ENCODE measurements around the gene SMAD2.
A peak's percentile ranks its signal among the peaks of the same experiment; 100 is the strongest.
"Not testable (repeated sequence)": the region's sequence is repeated elsewhere in the genome, so short reads cannot be mapped to it uniquely, and the experiment has no call there.

SMAD2 gene

DNA sequence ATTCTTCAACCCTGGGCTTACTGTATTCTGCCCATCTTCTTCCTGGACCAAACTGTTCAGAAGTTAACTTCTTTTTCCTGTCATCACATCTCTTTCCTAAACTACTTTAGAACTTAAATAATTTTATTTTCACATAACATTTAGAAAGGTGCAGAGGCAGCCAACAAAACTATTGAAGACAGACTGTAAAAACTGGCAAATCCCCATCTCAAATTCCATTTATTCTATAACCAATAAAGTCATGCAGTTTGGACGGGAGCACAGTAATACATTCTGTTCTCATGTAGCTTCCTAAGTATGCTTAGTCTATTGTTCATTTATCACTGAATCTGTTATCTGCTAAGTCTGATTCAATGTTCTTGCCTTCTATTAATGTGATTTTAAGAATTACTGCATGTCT is 99.1 kb downstream of the SMAD2 start:
- no peak for DNase-seq

DNA sequence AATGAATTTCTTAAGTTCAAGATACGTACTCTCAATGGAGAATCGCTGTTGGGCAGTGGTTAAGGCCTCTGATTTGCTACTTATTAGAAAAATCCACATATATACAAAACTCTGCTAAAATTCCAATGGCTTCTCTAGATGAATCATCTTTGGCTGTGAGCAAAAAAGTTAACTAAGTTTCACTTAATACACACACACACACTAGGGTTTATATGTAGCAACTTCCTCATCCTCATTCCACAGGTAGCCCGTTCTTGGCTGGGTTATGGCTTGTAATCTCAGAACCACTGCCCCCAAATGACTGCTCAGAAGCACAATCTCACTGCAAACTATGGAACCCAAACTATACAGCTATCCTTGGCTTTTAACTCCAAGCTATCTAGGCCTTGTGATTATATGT is 99.7 kb downstream of the SMAD2 start:
- DNase-seq = no peak

- DNase-seq = no peak
Measured at GRCh38 chr18:47829831-47830230, 100.6 kb downstream of the SMAD2 start.

DNA sequence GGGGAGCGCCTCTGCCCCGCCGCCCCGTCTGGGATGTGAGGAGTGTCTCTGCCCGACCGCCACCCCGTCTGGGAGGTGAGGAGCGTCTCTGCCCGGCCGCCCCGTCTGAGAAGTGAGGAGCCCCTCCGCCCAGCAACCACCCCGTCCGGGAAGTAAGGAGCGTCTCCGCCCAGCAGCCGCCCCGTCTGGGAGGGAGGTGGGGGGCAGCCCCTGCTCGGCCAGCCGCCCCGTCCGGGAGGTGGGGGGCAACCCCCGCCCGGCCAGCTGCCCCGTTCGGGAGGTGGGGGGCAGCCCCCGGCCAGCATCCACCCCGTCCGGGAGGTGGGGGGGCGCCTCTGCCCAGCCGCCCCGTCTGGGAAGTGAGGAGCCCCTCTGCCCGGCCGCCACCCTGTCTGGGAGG is 102.4 kb downstream of the SMAD2 start:
- not testable (repeated sequence) for DNase-seq

DNA sequence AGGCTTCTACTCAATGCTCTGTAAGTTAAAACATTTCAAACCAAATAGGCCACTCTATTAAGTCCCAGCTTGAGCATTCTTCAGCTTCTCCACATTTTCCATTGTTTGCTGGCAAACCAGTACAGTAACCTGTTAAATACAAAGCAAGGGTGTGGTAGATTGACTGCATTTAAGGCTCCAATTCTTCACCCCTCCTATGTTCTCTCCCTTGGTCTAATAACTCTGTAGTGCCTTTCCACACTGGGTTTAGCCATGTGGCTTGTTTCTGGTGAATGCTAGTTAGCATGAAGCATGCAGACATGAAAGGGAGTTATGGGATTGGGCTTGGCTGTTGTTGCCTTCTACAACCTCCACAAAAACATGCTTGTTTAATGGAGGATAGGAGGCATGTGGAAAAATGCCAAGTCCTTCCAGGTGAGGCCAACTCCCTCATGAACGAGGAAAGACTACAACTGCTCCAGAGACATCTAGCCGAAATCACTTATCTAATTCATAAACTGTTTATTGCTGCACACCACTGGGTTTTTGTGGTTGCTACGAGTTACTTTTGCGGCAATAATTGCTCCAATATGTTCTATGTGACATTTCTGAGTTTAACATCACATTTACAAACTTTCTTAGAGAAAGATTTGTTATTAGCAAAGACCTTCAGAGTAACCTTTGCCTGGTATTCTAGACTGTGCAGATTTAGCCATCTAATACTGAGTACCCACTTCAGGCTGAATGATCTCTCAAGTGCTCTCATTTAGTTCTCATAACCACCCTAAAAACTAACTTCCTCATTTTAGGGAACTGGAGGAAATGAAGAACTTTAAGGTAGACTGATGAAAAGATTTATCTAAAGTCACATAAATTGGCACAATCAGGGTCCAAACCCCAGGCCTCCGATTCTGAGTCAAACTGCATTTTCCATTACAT is 104.0 kb downstream of the SMAD2 start:
- DNase-seq = no peak

DNA sequence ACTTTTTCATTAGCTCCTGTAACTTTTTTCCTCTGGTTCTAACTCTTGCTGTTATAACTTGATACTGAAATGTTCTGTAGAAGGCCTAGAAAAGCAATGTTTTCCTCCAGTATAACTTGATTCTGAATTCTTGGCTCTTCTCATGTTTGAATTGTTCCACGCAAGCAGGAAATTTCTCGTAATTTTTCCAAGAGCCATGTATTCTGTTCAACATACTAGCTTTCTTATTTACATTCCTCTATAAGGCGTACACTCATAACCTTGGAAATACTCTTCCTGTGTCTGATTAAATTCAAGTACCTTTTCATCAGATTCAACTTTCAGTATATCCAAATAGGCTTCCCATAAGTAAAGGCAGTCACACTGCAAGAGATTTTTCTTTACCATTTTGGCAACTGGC is 109.1 kb downstream of the SMAD2 start:
- DNase-seq = no peak

DNA sequence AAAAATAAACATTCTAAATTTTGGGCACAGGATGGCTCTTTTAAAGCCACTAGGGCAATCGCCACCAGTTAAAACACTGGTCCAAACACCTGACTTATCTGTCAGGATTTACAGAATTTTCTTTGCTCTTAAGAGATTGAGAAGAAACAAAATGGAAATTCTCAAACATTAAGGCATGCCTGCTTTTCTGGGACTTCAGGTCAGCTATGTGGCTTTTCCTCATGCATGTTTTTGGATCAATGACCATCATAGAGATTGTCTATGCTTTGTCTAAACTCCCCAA is 112.7 kb downstream of the SMAD2 start:
- no peak for DNase-seq

DNA sequence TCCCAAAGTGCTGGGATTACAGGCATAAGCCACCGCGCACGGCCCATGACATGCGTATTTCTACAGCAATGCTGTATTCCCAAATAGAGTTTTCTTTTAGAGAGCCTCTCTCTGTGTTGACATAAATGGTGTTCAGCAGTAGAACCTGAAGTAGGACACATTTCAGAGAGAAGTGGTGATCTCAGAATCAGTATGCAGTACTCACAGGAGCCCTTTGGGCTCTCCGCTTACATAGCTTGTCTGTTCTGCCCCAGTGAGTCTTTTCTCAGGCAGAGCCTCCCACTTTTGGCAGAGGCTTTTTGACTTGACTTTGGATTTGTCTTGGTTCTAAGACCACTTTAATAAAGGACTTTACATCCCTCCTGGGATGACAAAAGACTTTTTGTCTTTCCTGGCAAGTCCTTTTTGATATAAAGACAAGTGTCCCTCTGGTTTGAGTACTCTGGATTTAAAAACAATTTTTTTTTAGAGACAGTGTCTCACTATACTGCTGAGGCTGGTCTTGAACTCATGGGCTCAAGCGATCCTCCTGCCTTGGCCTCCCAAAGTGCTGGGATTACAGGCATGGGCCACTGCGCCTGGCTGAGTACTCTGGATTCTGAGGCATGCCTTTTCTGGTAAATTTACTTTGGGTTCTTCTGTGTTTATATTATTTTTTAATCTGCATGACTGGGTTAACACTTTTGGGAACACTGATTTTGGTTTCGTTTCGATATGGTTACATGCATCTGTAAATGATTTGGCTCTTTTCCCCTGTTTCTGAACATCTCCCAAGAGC is 113.3 kb downstream of the SMAD2 start:
- no peak for DNase-seq

GRCh38 chr18:47815486-47816270 is 114.8 kb downstream of the SMAD2 start:
- DNase-seq = no peak

DNA sequence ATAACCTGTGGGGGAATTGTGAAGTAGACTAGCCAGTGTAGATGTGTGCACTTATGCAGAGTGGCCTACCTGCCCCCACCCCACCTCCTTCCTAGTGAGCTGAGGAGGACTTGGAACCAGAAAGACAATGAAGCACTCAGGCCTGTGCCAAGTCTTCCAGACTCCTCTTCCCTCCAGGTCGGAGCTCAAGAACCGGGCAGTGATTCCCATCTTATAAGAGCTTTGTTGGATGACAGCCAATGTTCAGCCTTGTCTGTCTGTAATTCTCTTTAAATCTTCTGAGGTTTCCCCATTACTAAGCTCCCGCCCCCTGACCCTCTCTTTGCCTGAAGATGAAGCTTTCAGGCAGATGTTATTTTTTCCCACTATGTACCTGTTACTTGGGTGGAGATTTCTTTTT is 121.0 kb downstream of the SMAD2 start:
- no peak for DNase-seq

- DNase-seq = no peak
Measured at GRCh38 chr18:47802802-47803201, 127.7 kb downstream of the SMAD2 start.

GRCh38 chr18:47801817-47802216 is 128.6 kb downstream of the SMAD2 start:
- no peak for DNase-seq

DNA sequence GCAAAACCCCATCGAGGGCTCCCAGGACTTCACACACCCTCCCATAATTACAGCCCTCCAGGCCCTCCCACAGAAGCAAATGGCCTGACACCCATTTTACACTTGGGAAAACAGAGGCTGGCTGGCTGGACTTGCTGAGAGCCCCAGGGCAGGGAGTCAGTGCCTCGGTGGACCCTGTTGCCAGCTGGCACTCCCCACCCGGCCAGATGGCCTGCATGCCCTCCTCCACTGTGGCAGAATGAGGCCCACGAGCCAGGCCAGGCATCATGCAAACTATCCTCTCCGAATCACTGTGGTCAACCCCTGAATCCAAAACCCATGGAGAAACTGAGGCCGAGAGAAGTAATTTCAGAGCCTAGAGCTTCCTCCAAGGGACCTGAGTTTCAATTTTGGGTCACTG is 129.7 kb downstream of the SMAD2 start:
- no peak for DNase-seq

- no peak for DNase-seq
Measured at GRCh38 chr18:47800248-47800647, 130.2 kb downstream of the SMAD2 start.

DNA sequence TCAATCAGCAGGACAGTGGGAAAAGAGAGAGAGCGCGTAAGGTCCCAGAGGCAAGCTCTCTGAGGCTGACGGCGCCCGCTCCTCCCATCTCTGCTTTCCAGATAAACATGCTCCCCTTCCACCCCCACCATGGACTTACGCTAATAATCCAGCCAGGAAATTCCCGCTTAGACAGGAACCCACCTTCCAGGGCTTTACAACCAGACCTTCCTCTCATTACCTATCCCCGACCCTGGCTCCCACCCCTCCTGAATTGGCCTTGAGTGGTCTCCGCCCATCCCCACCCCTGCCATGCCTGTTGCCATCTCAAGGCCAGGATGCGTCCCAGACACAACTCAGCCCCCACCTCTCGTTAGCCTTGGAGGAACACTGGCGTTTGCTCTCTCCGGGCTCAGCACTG is 131.1 kb downstream of the SMAD2 start:
- DNase-seq = no peak

GRCh38 chr18:47798366-47798765 is 132.1 kb downstream of the SMAD2 start:
- DNase-seq = no peak

GRCh38 chr18:47797126-47797525 is 133.3 kb downstream of the SMAD2 start:
- no peak for DNase-seq

DNA sequence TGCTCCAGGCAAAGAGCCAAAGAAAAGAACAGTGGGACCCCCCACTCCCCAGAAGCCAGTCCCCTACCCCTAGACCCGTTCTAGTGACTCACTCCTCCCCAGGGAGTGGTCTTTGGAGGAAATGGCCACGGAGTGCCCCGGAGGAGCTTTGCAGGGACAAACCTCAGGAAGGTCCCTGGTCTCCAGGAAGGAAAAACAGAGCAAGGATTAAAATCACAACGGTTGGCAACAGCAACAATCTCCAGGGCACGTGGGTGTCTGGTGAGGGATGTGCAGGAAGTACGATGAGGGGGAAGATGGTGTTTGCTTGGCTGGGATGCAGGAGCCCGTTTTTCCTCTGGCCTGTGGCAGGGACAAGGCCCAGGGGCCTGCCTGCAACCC is 135.0 kb downstream of the SMAD2 start:
- DNase-seq = peak; percentile 53

- peak; percentile 52 for DNase-seq
Measured at GRCh38 chr18:47794725-47795433, 135.6 kb downstream of the SMAD2 start.

DNA sequence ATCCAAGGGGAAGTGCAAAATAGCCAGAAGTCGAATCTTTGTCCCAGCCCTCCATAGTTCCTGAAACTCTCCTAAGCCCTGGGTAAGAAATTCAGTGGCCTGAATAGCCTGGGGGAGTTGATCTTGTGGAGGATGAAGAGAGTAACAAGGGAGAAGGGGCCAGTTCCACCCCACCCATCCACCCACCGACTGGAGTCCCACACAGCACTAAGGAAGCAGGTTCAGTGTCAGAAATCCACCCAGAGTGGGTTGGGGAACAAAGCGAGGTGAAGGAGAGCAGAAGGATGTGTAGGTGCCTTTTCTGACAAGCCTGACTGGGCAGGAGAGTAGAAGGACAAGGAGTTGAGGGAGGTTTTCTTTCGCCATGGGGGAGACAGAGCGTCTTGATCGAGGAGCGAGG is 136.8 kb downstream of the SMAD2 start:
- DNase-seq = no peak

DNA sequence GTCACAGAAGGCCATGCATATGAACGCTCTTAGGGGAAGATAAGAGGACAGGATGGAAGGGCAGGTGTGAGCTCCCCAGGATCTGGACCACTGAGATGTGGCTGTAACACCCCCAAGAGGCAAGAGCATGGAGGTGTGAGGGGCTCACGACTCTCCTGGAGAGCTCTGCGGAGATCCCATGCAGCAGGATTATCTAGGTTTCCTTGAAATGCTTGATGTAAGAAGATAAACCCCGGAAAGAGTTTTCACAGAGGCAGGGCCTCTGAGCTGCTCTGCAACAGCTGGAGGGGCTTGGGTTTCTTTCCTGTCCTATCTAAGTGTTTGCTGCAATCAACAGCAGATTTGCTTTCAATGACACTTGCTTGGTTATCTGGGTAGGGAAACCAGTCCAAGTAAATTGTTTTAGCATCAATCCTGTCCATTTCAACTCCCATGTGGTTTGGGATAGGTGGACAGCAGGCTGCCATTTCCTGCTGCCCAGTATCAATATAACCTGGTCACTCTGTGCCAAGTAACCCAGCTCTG is 138.9 kb downstream of the SMAD2 start:
- no peak for DNase-seq

- no peak for DNase-seq
Measured at GRCh38 chr18:47790036-47790435, 140.4 kb downstream of the SMAD2 start.

DNA sequence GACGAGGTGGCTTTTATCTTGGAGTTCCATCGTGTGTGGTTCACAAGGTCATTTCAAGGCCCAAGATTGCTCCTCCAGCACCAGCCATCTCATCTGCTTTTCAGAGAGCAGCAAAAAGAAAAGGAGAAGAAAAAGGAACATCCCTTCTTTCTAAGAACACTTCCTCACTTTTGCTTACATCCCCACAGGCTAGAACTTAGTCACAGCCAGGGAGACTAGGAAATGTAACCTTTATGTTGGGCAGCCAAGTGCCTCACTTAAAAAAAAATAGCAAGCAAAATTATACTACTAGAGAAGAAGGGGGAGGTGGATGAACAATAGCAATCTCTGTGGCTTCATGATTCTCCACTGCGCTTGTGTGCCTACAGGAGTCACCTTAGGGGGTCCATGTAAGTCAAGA is 141.8 kb downstream of the SMAD2 start:
- DNase-seq = no peak
